GM12892 (cell line): ENCODE data around the gene KITLG.

Experiments
- POLR2AphosphoS5 ChIP-seq: IDR thresholded peaks from 2 replicates; pipeline ENCODE4 v1.6.1; 2011; ENCODE audit warnings: low read depth, low read length, control low read depth
- TAF1 ChIP-seq: IDR thresholded peaks from 2 replicates; pipeline ENCODE4 v1.6.1; 2011; ENCODE audit warnings: low read depth, mild to moderate bottlenecking, control low read depth, low read length, borderline replicate concordance

GRCh38 chr12:88501972-88502938, 78.0 kb downstream of the KITLG start:
- TF ChIP-seq TAF1 (no peak), POLR2AphosphoS5 (no peak)
